CD4-positive, alpha-beta memory T cell (primary cell): ENCODE results near the gene SLC43A3. TPM values are rescaled to one million over a fixed set of nuclear protein-coding genes. Genes with fewer than 3 reads are reported as not detected.

Experiments used
- CTCF ChIA-PET: fragments of 350-600 bp; sonication (Branson Sonifier 250); formaldehyde crosslinking; loops from one replicate; lab custom pipeline; 2021; ENCODE audit warnings: inconsistent platforms; ENCODE audit not compliant: partially characterized antibody; lab: Charles Lee
- POLR2A ChIA-PET: fragments of 350-600 bp; sonication (Branson Sonifier 250); formaldehyde crosslinking; loops from one replicate; lab custom pipeline; 2021; ENCODE audit not compliant: partially characterized antibody; lab: Charles Lee
- DNase-seq, 5 donors: peaks; one replicate each; pipeline versions ENCODE4 v3.0.0 to v3.0.0-alpha.2; 2020 to 2022; ENCODE audit warnings: mixed read lengths in 1 of 5
- H3K27ac ChIP-seq: one replicate; pipeline ENCODE4 v1.7.0; 2013; ENCODE audit warnings: low read depth, low read length
- H3K27me3 ChIP-seq: 2 replicates; pipeline ENCODE4 v1.7.0; 2013; ENCODE audit warnings: mild to moderate bottlenecking, low read length, moderate library complexity; ENCODE audit not compliant: insufficient read depth
- H3K36me3 ChIP-seq: 2 replicates; pipeline ENCODE4 v1.7.0; 2013; ENCODE audit warnings: mild to moderate bottlenecking, low read length, moderate library complexity; ENCODE audit not compliant: insufficient read depth
- H3K4me1 ChIP-seq: 2 replicates; pipeline ENCODE4 v1.7.0; 2013; ENCODE audit warnings: mild to moderate bottlenecking, low read length, moderate library complexity; ENCODE audit not compliant: insufficient read depth
- H3K4me3 ChIP-seq, 2 donors: one replicate each; pipeline ENCODE4 v1.7.0; 2013; ENCODE audit warnings: low read length in 2 of 2, mild to moderate bottlenecking in 1 of 2
- H3K9me3 ChIP-seq, 2 donors: one replicate each; pipeline ENCODE4 v1.7.0; 2013; ENCODE audit warnings: low read length in 2 of 2, control low read depth in 1 of 2; ENCODE audit not compliant: control insufficient read depth in 1 of 2
- H3K27ac Mint-ChIP-seq, 7 donors: one replicate each; pipeline ENCODE4 v1.8.0; 2020 to 2021; ENCODE audit warnings: mixed read lengths in 7 of 7, mild to moderate bottlenecking in 6 of 7, inconsistent platforms in 3 of 7, moderate library complexity in 3 of 7
- H3K27me3 Mint-ChIP-seq, 2 donors: one replicate each; pipeline ENCODE4 v1.8.0; 2020 to 2021; ENCODE audit warnings: mixed read lengths in 2 of 2
- H3K36me3 Mint-ChIP-seq, 2 donors: one replicate each; pipeline ENCODE4 v1.8.0; 2020 to 2021; ENCODE audit warnings: mixed read lengths in 2 of 2, inconsistent platforms in 1 of 2, mild to moderate bottlenecking in 1 of 2
- H3K4me1 Mint-ChIP-seq, 4 donors: one replicate each; pipeline ENCODE4 v1.8.0; 2020 to 2021; ENCODE audit warnings: mixed read lengths in 4 of 4, mild to moderate bottlenecking in 1 of 4
- H3K4me3 Mint-ChIP-seq, 8 donors: one replicate each; pipeline ENCODE4 v1.8.0; 2020 to 2021; ENCODE audit warnings: mixed read lengths in 8 of 8, mild to moderate bottlenecking in 7 of 8, moderate library complexity in 6 of 8, inconsistent platforms in 3 of 8
- H3K9me3 Mint-ChIP-seq, 8 donors: one replicate each; pipeline ENCODE4 v1.8.0; 2020 to 2021; ENCODE audit warnings: mixed read lengths in 8 of 8, mild to moderate bottlenecking in 5 of 8, inconsistent platforms in 3 of 8, moderate library complexity in 1 of 8
- intact Hi-C: fragments of 100-400 bp; cut with micrococcal nuclease; formaldehyde crosslinking; loops from one replicate; pipeline ENCODE4 v1.15.1; 2023
- polyA plus RNA-seq, 2 donors: library from polyadenylated mRNA; unstranded; fragments of 300-500 nt; fragmentation: Illumina TruSeq; gene quantifications; one replicate each; pipeline ENCODE4 v1.2.3, GENCODE V29; 2021
- total RNA-seq, 2 experiments: library from RNA; stranded (reverse); gene quantifications; one replicate each; pipeline ENCODE4 v1.2.3, GENCODE V29; 2021

The SLC43A3 gene
- total and polyA plus RNA-seq, 4 experiments from 2014 or later = 15.1 to 18.5 (median 16.7) TPM

GRCh38 chr11:57463671-57464538 lies 37.0 kb upstream of the SLC43A3 start:
- intact Hi-C loops = no loop called here
- H3K4me1 Mint-ChIP-seq = peaks cover 8 to 13% (median 9%) of the 10 kb centered on the region in 4 donors
- no peaks in the 10 kb centered on the region for H3K9me3 ChIP-seq
- H3K27me3 ChIP-seq = peaks cover 8% of the 10 kb centered on the region
- CTCF ChIA-PET = interaction anchor here (1.0 kb wide), 1 partner anchor 104 kb away, joined by 3 read pairs; the partner anchor contains the start of gene UBE2L6
- no peak for DNase-seq
- peaks cover 18% of the 10 kb centered on the region for H3K4me1 ChIP-seq
- H3K36me3 Mint-ChIP-seq = no peaks in the 10 kb centered on the region
- no peak overlapping the region for H3K27ac Mint-ChIP-seq
- peaks cover 0 to 1% (median 0%) of the 10 kb centered on the region in 8 donors for H3K9me3 Mint-ChIP-seq
- peaks cover 9 to 19% of the 10 kb centered on the region in 2 donors for H3K27me3 Mint-ChIP-seq
- POLR2A ChIA-PET = no interaction called here
- H3K4me3 ChIP-seq = no peak overlapping the region
- no peaks in the 10 kb centered on the region for H3K36me3 ChIP-seq
- no peak overlapping the region for H3K4me3 Mint-ChIP-seq
- no peak overlapping the region for H3K27ac ChIP-seq

GRCh38 chr11:57462597-57462996 lies 35.7 kb upstream of the SLC43A3 start:
- intact Hi-C loops = no loop called here
- Histone ChIP-seq H3K27ac (no peak overlapping the region), H3K4me3 (no peak overlapping the region), H3K36me3 (no peaks in the 10 kb centered on the region), H3K9me3 (no peaks in the 10 kb centered on the region), H3K4me1 (peaks cover 31% of the 10 kb centered on the region), H3K27me3 (peaks cover 13% of the 10 kb centered on the region)
- H3K27ac Mint-ChIP-seq = peak overlapping the region in 2 of 7 donors; percentile 10 to 39
- ChIA-PET CTCF (interaction anchor here (1.2 to 8.2 kb wide), 3 partner anchors 18 to 65 kb away, joined by 3 to 169 read pairs (median 4); no protein-coding TSS in a partner anchor), POLR2A (no interaction called here)
- peaks cover 14 to 23% of the 10 kb centered on the region in 2 donors for H3K27me3 Mint-ChIP-seq
- peaks cover 0 to 1% (median 0%) of the 10 kb centered on the region in 8 donors for H3K9me3 Mint-ChIP-seq
- H3K4me3 Mint-ChIP-seq = peak overlapping the region in 4 of 8 donors; percentile 20 to 79 (median 40)
- no peak for DNase-seq
- H3K36me3 Mint-ChIP-seq = no peaks in the 10 kb centered on the region
- peaks cover 12 to 22% (median 18%) of the 10 kb centered on the region in 4 donors for H3K4me1 Mint-ChIP-seq

- Histone ChIP-seq H3K4me3 (no peak overlapping the region), H3K9me3 (no peaks in the 10 kb centered on the region), H3K27ac (no peak overlapping the region), H3K4me1 (peaks cover 38% of the 10 kb centered on the region), H3K27me3 (peaks cover 17% of the 10 kb centered on the region), H3K36me3 (no peaks in the 10 kb centered on the region)
- H3K27ac Mint-ChIP-seq = no peak overlapping the region
- ChIA-PET CTCF (interaction anchor here (1.2 to 8.2 kb wide), 5 partner anchors 19 to 182 kb away, joined by 3 to 169 read pairs (median 4); no protein-coding TSS in a partner anchor), POLR2A (no interaction called here)
- peak overlapping the region in 4 of 8 donors; percentile 43 to 79 (median 57) for H3K4me3 Mint-ChIP-seq
- H3K36me3 Mint-ChIP-seq = no peaks in the 10 kb centered on the region
- DNase-seq = no peak
- peaks cover 0 to 1% (median 0%) of the 10 kb centered on the region in 8 donors for H3K9me3 Mint-ChIP-seq
- intact Hi-C loops = no loop called here
- H3K4me1 Mint-ChIP-seq = peaks cover 15 to 28% (median 23%) of the 10 kb centered on the region in 4 donors
- peaks cover 18 to 27% of the 10 kb centered on the region in 2 donors for H3K27me3 Mint-ChIP-seq
Measured at GRCh38 chr11:57461841-57462489, 35.0 kb upstream of the SLC43A3 start.

GRCh38 chr11:57460758-57461749 lies 34.1 kb upstream of the SLC43A3 start:
- Mint-ChIP-seq H3K27ac (no peak overlapping the region), H3K4me1 (peaks cover 16 to 31% (median 24%) of the 10 kb centered on the region in 4 donors), H3K36me3 (no peaks in the 10 kb centered on the region), H3K27me3 (peaks cover 18 to 30% of the 10 kb centered on the region in 2 donors), H3K9me3 (peaks cover 0 to 1% (median 0%) of the 10 kb centered on the region in 8 donors), H3K4me3 (peak overlapping the region; percentile 27 to 60 (median 50))
- Histone ChIP-seq H3K36me3 (no peaks in the 10 kb centered on the region), H3K27ac (no peak overlapping the region), H3K4me1 (peaks cover 40% of the 10 kb centered on the region), H3K4me3 (peak overlapping the region in 1 of 2 donors; percentile 19), H3K27me3 (peaks cover 17% of the 10 kb centered on the region), H3K9me3 (no peaks in the 10 kb centered on the region)
- ChIA-PET CTCF (interaction anchor here (1.5 to 8.2 kb wide), 6 partner anchors 12 to 183 kb away, joined by 4 to 187 read pairs (median 5); partner anchors contain the start of gene TIMM10), POLR2A (interaction anchor here (1.3 to 1.6 kb wide), 2 partner anchors 20 to 66 kb away, joined by 5 read pairs; no protein-coding TSS in a partner anchor)
- DNase-seq = no peak
- intact Hi-C loops = no loop called here

GRCh38 chr11:57460022-57460757 lies 33.3 kb upstream of the SLC43A3 start, which contains the start of gene RTN4RL2:
Gene RTN4RL2, plus strand, starts transcription at chr11:57460528. Its CDS starts 338 bp downstream, at chr11:57460866.
- peaks cover 18 to 33% of the 10 kb centered on the region in 2 donors for H3K27me3 Mint-ChIP-seq
- peak within 1 kb of the TSS; percentile 79 to 93 (median 87) for H3K4me3 Mint-ChIP-seq
- Histone ChIP-seq H3K4me3 (peak within 1 kb of the TSS; percentile 17 to 33), H3K9me3 (no peaks in the 10 kb centered on the region), H3K27me3 (peaks cover 17% of the 10 kb centered on the region), H3K27ac (no peak within 1 kb of the TSS), H3K4me1 (peaks cover 40% of the 10 kb centered on the region), H3K36me3 (no peaks in the 10 kb centered on the region)
- CTCF ChIA-PET = interaction anchor here (0.6 to 8.2 kb wide), 11 partner anchors 13 to 252 kb away, joined by 3 to 187 read pairs (median 5); partner anchors contain the start of genes SLC43A3 and TIMM10
- H3K36me3 Mint-ChIP-seq = no peaks in the 10 kb centered on the region
- peaks cover 16 to 31% (median 24%) of the 10 kb centered on the region in 4 donors for H3K4me1 Mint-ChIP-seq
- H3K9me3 Mint-ChIP-seq = peaks cover 0 to 1% (median 0%) of the 10 kb centered on the region in 8 donors
- peak in 3 of 5 donors; percentile 17 to 27 (median 22) for DNase-seq
- peak within 1 kb of the TSS in 2 of 7 donors; percentile 9 to 63 for H3K27ac Mint-ChIP-seq
- POLR2A ChIA-PET = interaction anchor here (1.2 to 1.6 kb wide), 3 partner anchors 18 to 67 kb away, joined by 3 to 5 read pairs (median 5); no protein-coding TSS in a partner anchor
- intact Hi-C loops = no loop called here
